GM23338 (cell line): ENCODE results near the gene SOSTDC1. TPM values are rescaled to one million over a fixed set of nuclear protein-coding genes. Genes with fewer than 3 reads are reported as not detected.

Experiments used
- ATAC-seq: fragments of 200-7000 bp; cut with Tn5 transposase; 3 replicates; pipeline ENCODE4 v1.9.1; 2020
- DNase-seq: peaks from one replicate; pipeline ENCODE4 v3.0.0-alpha.2; 2015; ENCODE audit warnings: low spot score
- H2AFZ ChIP-seq: fragments of 200-600 bp; sonication (generic); 2 replicates; pipeline ENCODE4 v1.8.0; 2016; ENCODE audit warnings: antibody characterized with exemption, mild to moderate bottlenecking, moderate library complexity
- H3F3A ChIP-seq: fragments of 200-600 bp; sonication (generic); replicated peaks from 2 replicates; pipeline ENCODE4 v1.8.0; 2017; ENCODE audit warnings: antibody characterized with exemption, mixed run types, low read depth
- H3K27ac ChIP-seq: fragments of 200-600 bp; sonication (generic); 2 replicates; pipeline ENCODE4 v1.6.1; 2016; ENCODE audit warnings: low read depth
- H3K27me3 ChIP-seq: fragments of 200-600 bp; sonication (generic); 2 replicates; pipeline ENCODE4 v1.8.0; 2016; ENCODE audit warnings: mild to moderate bottlenecking, mixed run types, moderate library complexity; ENCODE audit not compliant: insufficient read depth
- H3K36me3 ChIP-seq: fragments of 200-600 bp; sonication (generic); 2 replicates; pipeline ENCODE4 v1.8.0; 2016; ENCODE audit warnings: mild to moderate bottlenecking; ENCODE audit not compliant: insufficient read depth
- H3K4me1 ChIP-seq: fragments of 200-600 bp; sonication (generic); 2 replicates; pipeline ENCODE4 v1.8.0; 2016; ENCODE audit warnings: mild to moderate bottlenecking, moderate library complexity; ENCODE audit not compliant: insufficient read depth
- H3K4me2 ChIP-seq: fragments of 200-600 bp; sonication (generic); 2 replicates; pipeline ENCODE4 v1.7.1; 2017; ENCODE audit warnings: mixed run types
- H3K4me3 ChIP-seq: fragments of 200-600 bp; sonication (generic); 2 replicates; pipeline ENCODE4 v1.6.1; 2016; ENCODE audit warnings: mixed run types
- H3K79me2 ChIP-seq: fragments of 200-600 bp; sonication (generic); replicated peaks from 2 replicates; pipeline ENCODE4 v1.8.0; 2017; ENCODE audit warnings: mild to moderate bottlenecking; ENCODE audit not compliant: insufficient read depth
- H3K9me2 ChIP-seq: fragments of 200-600 bp; sonication (generic); 2 replicates; pipeline ENCODE4 v1.8.0; 2017; ENCODE audit not compliant: insufficient read depth
- H4K20me1 ChIP-seq: fragments of 200-600 bp; sonication (generic); replicated peaks from 2 replicates; pipeline ENCODE4 v1.8.0; 2017; ENCODE audit warnings: mild to moderate bottlenecking; ENCODE audit not compliant: insufficient read depth
- H3K27ac Mint-ChIP-seq: 2 replicates; pipeline ENCODE4 v1.8.0; 2020; ENCODE audit warnings: inconsistent platforms, mild to moderate bottlenecking, moderate library complexity, mixed read lengths
- H3K27me3 Mint-ChIP-seq: 3 replicates; pipeline ENCODE4 v1.8.0; 2022; ENCODE audit warnings: low read depth, mild to moderate bottlenecking, moderate library complexity, mixed read lengths, inconsistent platforms; ENCODE audit not compliant: insufficient read depth, poor library complexity
- H3K36me3 Mint-ChIP-seq: 3 replicates; pipeline ENCODE4 v1.8.0; 2021; ENCODE audit warnings: low read depth, mild to moderate bottlenecking, inconsistent platforms, moderate library complexity, mixed read lengths
- H3K4me1 Mint-ChIP-seq: 3 replicates; pipeline ENCODE4 v1.8.0; 2020; ENCODE audit warnings: mild to moderate bottlenecking, inconsistent platforms, mixed read lengths
- H3K4me3 Mint-ChIP-seq: 3 replicates; pipeline ENCODE4 v1.8.0; 2021; ENCODE audit warnings: moderate library complexity, mild to moderate bottlenecking, inconsistent platforms, mixed read lengths
- H3K9me3 Mint-ChIP-seq: 3 replicates; pipeline ENCODE4 v1.8.0; 2020; ENCODE audit warnings: moderate library complexity, mild to moderate bottlenecking, inconsistent platforms, mixed read lengths
- CREB1 ChIP-seq: fragments of 250-450 bp; sonication (Bioruptor Pico); IDR thresholded peaks from 2 replicates; pipeline ENCODE4 v1.5.0; 2020; ENCODE audit warnings: low read depth, mild to moderate bottlenecking, moderate library complexity
- NANOG ChIP-seq: IDR thresholded peaks from 2 replicates; pipeline ENCODE4 v1.6.1; 2016; ENCODE audit warnings: antibody characterized with exemption, borderline replicate concordance
- POLR2AphosphoS5 ChIP-seq: IDR thresholded peaks from 2 replicates; pipeline ENCODE4 v1.6.1; 2016; ENCODE audit warnings: antibody characterized with exemption, low read depth
- ZNF114 ChIP-seq: fragments of 250-450 bp; sonication (Bioruptor Pico); IDR thresholded peaks from 2 replicates; pipeline ENCODE4 v1.5.0; 2020; ENCODE audit warnings: mild to moderate bottlenecking, moderate library complexity
- ZNF331 ChIP-seq: fragments of 250-450 bp; sonication (Bioruptor Pico); IDR thresholded peaks from 2 replicates; pipeline ENCODE4 v1.5.0; 2020; ENCODE audit warnings: low read depth, mild to moderate bottlenecking, moderate library complexity
- polyA plus RNA-seq: library from polyadenylated mRNA; unstranded; fragments of >200 nt; fragmentation: Nextera tagmentation; extraction: Ambion mirVana; gene quantifications from 2 replicates; pipeline ENCODE4 v1.2.1, GENCODE V29; 2016
- total RNA-seq: library from RNA; depleted of rRNA; stranded (reverse); fragments of >200 nt; shearing (Covaris generic); gene quantifications from 2 replicates; pipeline ENCODE4 v1.2.3, GENCODE V29; 2014
- TF ChIP-seq, protein P1 (sequence below), 2 experiments: fragments of 200-600 bp in 1 of 2; sonication (generic) in 1 of 2; conservative IDR thresholded peaks; 2 replicates each; pipeline versions ENCODE4 v1.5.1 to v1.6.1; 2016 to 2017; ENCODE audit warnings: antibody characterized with exemption in 2 of 2, low read depth in 2 of 2, mild to moderate bottlenecking in 2 of 2, moderate library complexity in 1 of 2
- TF ChIP-seq, protein P2 (sequence below): fragments of 250-450 bp; sonication (Bioruptor Pico); IDR thresholded peaks from 2 replicates; pipeline ENCODE4 v1.5.0; 2020; ENCODE audit warnings: mild to moderate bottlenecking, moderate library complexity
- TF ChIP-seq, protein P3 (sequence below): IDR thresholded peaks from 2 replicates; pipeline ENCODE4 v1.6.1; 2016; ENCODE audit warnings: antibody characterized with exemption
- TF ChIP-seq, protein P4 (sequence below): IDR thresholded peaks from one replicate; pipeline ENCODE4 v1.6.1; 2018; ENCODE audit warnings: antibody characterized with exemption; ENCODE audit not compliant: unreplicated experiment

The SOSTDC1 gene
- total and polyA plus RNA-seq, 2 experiments from 2014 or later: 0.76 to 1.0 TPM

DNA sequence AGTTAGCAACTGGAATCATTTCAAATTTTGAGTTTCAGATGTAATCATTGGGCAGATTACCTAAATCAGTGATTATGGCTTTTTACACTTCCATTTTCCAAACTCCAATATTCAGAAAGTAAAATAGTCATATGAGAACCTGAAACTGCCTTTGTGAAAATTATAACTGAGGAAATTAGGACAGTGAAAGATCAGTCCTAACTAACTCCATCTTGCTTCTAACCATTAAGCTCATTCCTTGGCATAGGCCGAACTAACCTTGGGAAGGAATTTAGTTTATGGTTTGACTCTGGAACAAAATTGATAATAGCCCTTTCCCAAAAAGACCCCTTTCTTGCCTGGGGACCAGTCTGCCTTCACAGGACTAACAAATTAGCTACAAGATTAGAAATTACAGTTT lies 46.4 kb downstream of the SOSTDC1 start:
- no peaks in the 10 kb centered on the region for H3F3A ChIP-seq
- Mint-ChIP-seq H3K4me3 (no peak overlapping the region), H3K36me3 (no peaks in the 10 kb centered on the region), H3K4me1 (peaks cover 9% of the 10 kb centered on the region; the same call in 2 of the 3 replicates), H3K27me3 (peaks cover 17% of the 10 kb centered on the region), H3K9me3 (no peaks in the 10 kb centered on the region; the same call in 2 of the 3 replicates), H3K27ac (no peak overlapping the region)
- DNase-seq: no peak
- no peak overlapping the region for H3K4me2 ChIP-seq
- no peak overlapping the region for H2AFZ ChIP-seq
- H3K36me3 ChIP-seq: no peaks in the 10 kb centered on the region
- H3K9me2 ChIP-seq: no peaks in the 10 kb centered on the region
- no peak overlapping the region for H3K27ac ChIP-seq
- H3K79me2 ChIP-seq: no peaks in the 10 kb centered on the region
- no peak for ATAC-seq
- no peaks in the 10 kb centered on the region for H4K20me1 ChIP-seq
- H3K4me3 ChIP-seq: no peak overlapping the region
- peaks cover 6% of the 10 kb centered on the region for H3K4me1 ChIP-seq
- TF ChIP-seq, protein P1, sequence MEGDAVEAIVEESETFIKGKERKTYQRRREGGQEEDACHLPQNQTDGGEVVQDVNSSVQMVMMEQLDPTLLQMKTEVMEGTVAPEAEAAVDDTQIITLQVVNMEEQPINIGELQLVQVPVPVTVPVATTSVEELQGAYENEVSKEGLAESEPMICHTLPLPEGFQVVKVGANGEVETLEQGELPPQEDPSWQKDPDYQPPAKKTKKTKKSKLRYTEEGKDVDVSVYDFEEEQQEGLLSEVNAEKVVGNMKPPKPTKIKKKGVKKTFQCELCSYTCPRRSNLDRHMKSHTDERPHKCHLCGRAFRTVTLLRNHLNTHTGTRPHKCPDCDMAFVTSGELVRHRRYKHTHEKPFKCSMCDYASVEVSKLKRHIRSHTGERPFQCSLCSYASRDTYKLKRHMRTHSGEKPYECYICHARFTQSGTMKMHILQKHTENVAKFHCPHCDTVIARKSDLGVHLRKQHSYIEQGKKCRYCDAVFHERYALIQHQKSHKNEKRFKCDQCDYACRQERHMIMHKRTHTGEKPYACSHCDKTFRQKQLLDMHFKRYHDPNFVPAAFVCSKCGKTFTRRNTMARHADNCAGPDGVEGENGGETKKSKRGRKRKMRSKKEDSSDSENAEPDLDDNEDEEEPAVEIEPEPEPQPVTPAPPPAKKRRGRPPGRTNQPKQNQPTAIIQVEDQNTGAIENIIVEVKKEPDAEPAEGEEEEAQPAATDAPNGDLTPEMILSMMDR (conservative IDR thresholded peaks at IDR 0.05; ENCODE audit: low read depth in 2 of 2): no peak
- TF ChIP-seq, protein P2, sequence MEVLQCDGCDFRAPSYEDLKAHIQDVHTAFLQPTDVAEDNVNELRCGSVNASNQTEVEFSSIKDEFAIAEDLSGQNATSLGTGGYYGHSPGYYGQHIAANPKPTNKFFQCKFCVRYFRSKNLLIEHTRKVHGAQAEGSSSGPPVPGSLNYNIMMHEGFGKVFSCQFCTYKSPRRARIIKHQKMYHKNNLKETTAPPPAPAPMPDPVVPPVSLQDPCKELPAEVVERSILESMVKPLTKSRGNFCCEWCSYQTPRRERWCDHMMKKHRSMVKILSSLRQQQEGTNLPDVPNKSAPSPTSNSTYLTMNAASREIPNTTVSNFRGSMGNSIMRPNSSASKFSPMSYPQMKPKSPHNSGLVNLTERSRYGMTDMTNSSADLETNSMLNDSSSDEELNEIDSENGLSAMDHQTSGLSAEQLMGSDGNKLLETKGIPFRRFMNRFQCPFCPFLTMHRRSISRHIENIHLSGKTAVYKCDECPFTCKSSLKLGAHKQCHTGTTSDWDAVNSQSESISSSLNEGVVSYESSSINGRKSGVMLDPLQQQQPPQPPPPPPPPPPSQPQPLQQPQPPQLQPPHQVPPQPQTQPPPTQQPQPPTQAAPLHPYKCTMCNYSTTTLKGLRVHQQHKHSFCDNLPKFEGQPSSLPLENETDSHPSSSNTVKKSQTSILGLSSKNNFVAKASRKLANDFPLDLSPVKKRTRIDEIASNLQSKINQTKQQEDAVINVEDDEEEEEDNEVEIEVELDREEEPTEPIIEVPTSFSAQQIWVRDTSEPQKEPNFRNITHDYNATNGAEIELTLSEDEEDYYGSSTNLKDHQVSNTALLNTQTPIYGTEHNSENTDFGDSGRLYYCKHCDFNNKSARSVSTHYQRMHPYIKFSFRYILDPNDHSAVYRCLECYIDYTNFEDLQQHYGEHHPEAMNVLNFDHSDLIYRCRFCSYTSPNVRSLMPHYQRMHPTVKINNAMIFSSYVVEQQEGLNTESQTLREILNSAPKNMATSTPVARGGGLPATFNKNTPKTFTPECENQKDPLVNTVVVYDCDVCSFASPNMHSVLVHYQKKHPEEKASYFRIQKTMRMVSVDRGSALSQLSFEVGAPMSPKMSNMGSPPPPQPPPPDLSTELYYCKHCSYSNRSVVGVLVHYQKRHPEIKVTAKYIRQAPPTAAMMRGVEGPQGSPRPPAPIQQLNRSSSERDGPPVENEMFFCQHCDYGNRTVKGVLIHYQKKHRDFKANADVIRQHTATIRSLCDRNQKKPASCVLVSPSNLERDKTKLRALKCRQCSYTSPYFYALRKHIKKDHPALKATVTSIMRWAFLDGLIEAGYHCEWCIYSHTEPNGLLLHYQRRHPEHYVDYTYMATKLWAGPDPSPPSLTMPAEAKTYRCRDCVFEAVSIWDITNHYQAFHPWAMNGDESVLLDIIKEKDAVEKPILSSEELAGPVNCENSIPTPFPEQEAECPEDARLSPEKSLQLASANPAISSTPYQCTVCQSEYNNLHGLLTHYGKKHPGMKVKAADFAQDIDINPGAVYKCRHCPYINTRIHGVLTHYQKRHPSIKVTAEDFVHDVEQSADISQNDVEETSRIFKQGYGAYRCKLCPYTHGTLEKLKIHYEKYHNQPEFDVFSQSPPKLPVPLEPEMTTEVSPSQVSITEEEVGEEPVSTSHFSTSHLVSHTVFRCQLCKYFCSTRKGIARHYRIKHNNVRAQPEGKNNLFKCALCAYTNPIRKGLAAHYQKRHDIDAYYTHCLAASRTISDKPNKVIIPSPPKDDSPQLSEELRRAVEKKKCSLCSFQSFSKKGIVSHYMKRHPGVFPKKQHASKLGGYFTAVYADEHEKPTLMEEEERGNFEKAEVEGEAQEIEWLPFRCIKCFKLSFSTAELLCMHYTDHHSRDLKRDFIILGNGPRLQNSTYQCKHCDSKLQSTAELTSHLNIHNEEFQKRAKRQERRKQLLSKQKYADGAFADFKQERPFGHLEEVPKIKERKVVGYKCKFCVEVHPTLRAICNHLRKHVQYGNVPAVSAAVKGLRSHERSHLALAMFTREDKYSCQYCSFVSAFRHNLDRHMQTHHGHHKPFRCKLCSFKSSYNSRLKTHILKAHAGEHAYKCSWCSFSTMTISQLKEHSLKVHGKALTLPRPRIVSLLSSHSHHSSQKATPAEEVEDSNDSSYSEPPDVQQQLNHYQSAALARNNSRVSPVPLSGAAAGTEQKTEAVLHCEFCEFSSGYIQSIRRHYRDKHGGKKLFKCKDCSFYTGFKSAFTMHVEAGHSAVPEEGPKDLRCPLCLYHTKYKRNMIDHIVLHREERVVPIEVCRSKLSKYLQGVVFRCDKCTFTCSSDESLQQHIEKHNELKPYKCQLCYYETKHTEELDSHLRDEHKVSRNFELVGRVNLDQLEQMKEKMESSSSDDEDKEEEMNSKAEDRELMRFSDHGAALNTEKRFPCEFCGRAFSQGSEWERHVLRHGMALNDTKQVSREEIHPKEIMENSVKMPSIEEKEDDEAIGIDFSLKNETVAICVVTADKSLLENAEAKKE (CRISPR knock-in tag): no peak
- TF ChIP-seq, protein P3, sequence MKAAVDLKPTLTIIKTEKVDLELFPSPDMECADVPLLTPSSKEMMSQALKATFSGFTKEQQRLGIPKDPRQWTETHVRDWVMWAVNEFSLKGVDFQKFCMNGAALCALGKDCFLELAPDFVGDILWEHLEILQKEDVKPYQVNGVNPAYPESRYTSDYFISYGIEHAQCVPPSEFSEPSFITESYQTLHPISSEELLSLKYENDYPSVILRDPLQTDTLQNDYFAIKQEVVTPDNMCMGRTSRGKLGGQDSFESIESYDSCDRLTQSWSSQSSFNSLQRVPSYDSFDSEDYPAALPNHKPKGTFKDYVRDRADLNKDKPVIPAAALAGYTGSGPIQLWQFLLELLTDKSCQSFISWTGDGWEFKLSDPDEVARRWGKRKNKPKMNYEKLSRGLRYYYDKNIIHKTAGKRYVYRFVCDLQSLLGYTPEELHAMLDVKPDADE: no peak
- no peak for TF ChIP-seq ZNF331 (CRISPR knock-in tag)
- TF ChIP-seq NANOG: no peak
- no peak for TF ChIP-seq POLR2AphosphoS5
- no peak for TF ChIP-seq ZNF114
- TF ChIP-seq, protein P4, sequence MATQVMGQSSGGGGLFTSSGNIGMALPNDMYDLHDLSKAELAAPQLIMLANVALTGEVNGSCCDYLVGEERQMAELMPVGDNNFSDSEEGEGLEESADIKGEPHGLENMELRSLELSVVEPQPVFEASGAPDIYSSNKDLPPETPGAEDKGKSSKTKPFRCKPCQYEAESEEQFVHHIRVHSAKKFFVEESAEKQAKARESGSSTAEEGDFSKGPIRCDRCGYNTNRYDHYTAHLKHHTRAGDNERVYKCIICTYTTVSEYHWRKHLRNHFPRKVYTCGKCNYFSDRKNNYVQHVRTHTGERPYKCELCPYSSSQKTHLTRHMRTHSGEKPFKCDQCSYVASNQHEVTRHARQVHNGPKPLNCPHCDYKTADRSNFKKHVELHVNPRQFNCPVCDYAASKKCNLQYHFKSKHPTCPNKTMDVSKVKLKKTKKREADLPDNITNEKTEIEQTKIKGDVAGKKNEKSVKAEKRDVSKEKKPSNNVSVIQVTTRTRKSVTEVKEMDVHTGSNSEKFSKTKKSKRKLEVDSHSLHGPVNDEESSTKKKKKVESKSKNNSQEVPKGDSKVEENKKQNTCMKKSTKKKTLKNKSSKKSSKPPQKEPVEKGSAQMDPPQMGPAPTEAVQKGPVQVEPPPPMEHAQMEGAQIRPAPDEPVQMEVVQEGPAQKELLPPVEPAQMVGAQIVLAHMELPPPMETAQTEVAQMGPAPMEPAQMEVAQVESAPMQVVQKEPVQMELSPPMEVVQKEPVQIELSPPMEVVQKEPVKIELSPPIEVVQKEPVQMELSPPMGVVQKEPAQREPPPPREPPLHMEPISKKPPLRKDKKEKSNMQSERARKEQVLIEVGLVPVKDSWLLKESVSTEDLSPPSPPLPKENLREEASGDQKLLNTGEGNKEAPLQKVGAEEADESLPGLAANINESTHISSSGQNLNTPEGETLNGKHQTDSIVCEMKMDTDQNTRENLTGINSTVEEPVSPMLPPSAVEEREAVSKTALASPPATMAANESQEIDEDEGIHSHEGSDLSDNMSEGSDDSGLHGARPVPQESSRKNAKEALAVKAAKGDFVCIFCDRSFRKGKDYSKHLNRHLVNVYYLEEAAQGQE: no peak
- TF ChIP-seq CREB1 (CRISPR knock-in tag): no peak
- peaks cover 23% of the 10 kb centered on the region for H3K27me3 ChIP-seq
